Measurements from ENCODE around the gene EPB41. TPM values are rescaled to one million over a fixed set of nuclear protein-coding genes. Genes with fewer than 3 reads are reported as not detected.
A peak's percentile ranks its signal among the peaks of the same experiment; 100 is the strongest.
"Not testable (repeated sequence)": the region's sequence is repeated elsewhere in the genome, so short reads cannot be mapped to it uniquely, and the experiment has no call there.

The EPB41 gene
- total and polyA plus RNA-seq, 9 donors, result 11.2 to 56.4 (median 29.9) TPM

GRCh38 chr1:29077155-29077554, 162.8 kb downstream of the EPB41 start:
- H3K36me3 ChIP-seq, result no peaks in the 10 kb centered on the region
- H3K9me3 ChIP-seq, result no peaks in the 10 kb centered on the region
- WGBS, 3 donors, result 91 to 97% (median 93%) methylated on average over 2 of the region's 2 CpGs
- H3K27ac ChIP-seq, result no peak overlapping the region
- intact Hi-C loops (cut with DNase I), result no loop called here
- no peaks in the 10 kb centered on the region for H3K27me3 ChIP-seq
- no peaks in the 10 kb centered on the region for H3K4me1 ChIP-seq (ENCODE audit: insufficient read depth)
- H3K4me3 ChIP-seq, result no peak overlapping the region
- TF ChIP-seq, protein P1, sequence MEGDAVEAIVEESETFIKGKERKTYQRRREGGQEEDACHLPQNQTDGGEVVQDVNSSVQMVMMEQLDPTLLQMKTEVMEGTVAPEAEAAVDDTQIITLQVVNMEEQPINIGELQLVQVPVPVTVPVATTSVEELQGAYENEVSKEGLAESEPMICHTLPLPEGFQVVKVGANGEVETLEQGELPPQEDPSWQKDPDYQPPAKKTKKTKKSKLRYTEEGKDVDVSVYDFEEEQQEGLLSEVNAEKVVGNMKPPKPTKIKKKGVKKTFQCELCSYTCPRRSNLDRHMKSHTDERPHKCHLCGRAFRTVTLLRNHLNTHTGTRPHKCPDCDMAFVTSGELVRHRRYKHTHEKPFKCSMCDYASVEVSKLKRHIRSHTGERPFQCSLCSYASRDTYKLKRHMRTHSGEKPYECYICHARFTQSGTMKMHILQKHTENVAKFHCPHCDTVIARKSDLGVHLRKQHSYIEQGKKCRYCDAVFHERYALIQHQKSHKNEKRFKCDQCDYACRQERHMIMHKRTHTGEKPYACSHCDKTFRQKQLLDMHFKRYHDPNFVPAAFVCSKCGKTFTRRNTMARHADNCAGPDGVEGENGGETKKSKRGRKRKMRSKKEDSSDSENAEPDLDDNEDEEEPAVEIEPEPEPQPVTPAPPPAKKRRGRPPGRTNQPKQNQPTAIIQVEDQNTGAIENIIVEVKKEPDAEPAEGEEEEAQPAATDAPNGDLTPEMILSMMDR (IDR thresholded peaks at IDR 0.05), result no peak
- no peak for TF ChIP-seq EP300 (IDR thresholded peaks at IDR 0.05)
- TF ChIP-seq POLR2A (IDR thresholded peaks at IDR 0.05), result no peak
- no peak for DNase-seq

DNA sequence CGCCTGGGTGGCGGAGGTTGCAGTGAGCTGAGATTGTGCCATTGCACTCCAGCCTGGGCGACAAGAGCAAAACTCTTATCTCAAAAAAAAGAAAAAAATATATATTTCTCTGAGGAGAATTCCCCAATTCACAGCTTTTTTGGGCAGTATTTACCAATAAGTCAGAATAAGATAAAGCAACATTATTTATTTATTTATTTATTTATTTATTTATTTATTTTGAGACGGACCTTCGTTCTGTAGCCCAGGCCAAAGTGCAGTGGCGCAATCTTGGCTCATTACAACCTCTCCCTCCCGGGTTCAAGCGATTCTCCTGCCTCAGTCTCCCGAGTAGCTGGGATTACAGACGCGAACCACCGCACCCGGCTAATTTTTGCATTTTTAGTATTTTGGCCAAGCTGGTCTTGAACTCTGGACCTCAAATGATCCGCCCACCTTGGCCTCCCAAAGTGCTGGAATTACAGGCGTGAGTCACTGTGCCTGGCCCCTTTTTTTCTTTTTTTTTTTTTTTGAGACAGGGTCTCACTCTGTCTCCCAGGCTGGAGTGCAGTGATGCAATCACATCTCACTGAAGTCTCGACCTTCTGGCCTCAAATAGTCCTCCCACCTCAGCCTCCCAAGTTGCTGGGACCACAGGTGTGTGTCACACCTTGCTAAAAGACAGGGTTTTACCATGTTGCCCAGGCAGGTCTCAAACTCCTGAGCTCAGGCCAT, 165.7 kb downstream of the EPB41 start:
- H3K27me3 ChIP-seq; intact Hi-C loops (cut with DNase I); H3K27ac ChIP-seq; DNase-seq; H3K4me3 ChIP-seq; H3K36me3 ChIP-seq; H3K4me1 ChIP-seq (ENCODE audit: insufficient read depth); H3K9me3 ChIP-seq: not testable (repeated sequence)
- 88 to 93% (median 91%) methylated on average over 16 of the region's 16 CpGs for WGBS, 3 donors

DNA sequence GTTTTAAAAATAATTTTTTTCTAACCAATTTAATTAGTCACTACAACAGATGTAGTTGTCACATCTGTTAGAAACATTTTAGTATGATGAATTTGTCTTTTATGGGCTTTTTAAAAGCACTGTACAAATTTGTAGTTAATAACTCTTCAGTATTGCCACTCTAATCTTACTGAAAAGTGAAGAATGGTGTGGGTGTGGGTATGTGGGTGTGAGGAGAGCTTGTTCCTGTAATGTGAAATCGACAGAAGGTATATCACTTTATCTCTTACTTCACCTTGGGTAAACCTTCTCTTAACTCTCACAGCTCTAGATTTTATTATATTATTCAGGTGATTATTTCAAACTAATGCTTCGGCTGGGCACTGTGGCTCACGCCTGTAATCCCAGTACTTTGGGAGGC, 166.8 kb downstream of the EPB41 start:
- Histone ChIP-seq H3K4me3 (no peak overlapping the region), H3K4me1 (ENCODE audit: insufficient read depth) (no peaks in the 10 kb centered on the region), H3K9me3 (no peaks in the 10 kb centered on the region), H3K27me3 (no peaks in the 10 kb centered on the region), H3K27ac (no peak overlapping the region), H3K36me3 (no peaks in the 10 kb centered on the region)
- 78 to 84% (median 83%) methylated on average over 3 of the region's 3 CpGs for WGBS, 3 donors
- intact Hi-C loops (cut with DNase I), result no loop called here
- no peak for DNase-seq
- TF ChIP-seq EP300 (IDR thresholded peaks at IDR 0.05) (no peak), POLR2A (IDR thresholded peaks at IDR 0.05) (no peak)

- intact Hi-C loops (cut with DNase I), result no loop called here
- H3K27ac ChIP-seq, result no peak overlapping the region
- peak overlapping the region; percentile 24 for H3K4me3 ChIP-seq
- H3K36me3 ChIP-seq, result no peaks in the 10 kb centered on the region
- WGBS, 3 donors, result 86 to 90% (median 86%) methylated on average over 3 of the region's 3 CpGs
- H3K9me3 ChIP-seq, result no peaks in the 10 kb centered on the region
- no peak for DNase-seq
- no peaks in the 10 kb centered on the region for H3K27me3 ChIP-seq
- no peak for TF ChIP-seq POLR2A (IDR thresholded peaks at IDR 0.05)
- no peak for TF ChIP-seq EP300 (IDR thresholded peaks at IDR 0.05)
- TF ChIP-seq, protein P1 (IDR thresholded peaks at IDR 0.05), result no peak
- H3K4me1 ChIP-seq (ENCODE audit: insufficient read depth), result no peaks in the 10 kb centered on the region
Measured at GRCh38 chr1:29082519-29082918, 168.2 kb downstream of the EPB41 start.

DNA sequence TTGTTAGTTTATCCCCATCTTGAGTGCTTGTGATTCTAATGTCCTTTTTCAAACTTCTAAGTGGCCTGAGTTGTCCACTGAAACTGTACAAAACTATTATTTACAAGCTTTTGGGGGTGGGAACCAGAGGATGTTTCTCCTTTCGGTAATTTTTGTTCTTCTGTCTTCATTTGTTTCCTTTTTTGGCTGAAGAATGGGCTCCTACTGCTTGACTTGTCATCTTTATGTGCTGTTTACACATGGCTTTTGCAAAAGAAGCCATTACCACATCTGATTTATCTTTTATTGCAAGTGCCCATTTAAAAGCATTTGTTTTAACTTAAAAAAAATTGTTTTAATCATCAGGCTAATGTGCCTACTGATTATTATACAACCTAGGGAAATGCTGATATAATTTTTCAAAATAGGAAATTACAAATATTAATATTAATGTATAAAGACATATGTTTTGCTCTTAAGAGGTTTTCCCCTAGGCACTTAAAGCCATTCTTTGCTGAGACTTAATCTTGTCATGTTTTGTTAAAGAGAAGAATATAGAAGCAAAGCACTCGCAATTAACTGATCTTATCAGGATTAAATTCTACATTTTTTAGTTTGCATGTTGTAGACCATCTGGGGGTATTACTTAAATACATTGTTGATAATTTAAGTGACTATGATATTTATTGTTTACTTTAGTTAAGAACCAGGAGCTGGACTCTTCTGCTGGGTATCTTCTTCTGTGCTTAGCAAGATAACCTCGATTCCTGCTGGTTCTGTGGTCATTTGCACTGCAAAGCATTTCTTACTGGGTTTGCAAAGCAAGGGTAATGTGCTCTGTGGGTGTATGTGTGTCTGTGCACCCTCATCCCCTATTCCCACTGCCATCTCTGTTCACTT, 169.2 kb downstream of the EPB41 start:
- intact Hi-C loops (cut with DNase I), result no loop called here
- WGBS, 3 donors, result 35 to 40% (median 39%) methylated on average over 3 of the region's 3 CpGs
- H3K4me1 ChIP-seq (ENCODE audit: insufficient read depth), result no peaks in the 10 kb centered on the region
- DNase-seq, result no peak
- no peaks in the 10 kb centered on the region for H3K36me3 ChIP-seq
- H3K27me3 ChIP-seq, result no peaks in the 10 kb centered on the region
- H3K27ac ChIP-seq, result no peak overlapping the region
- no peaks in the 10 kb centered on the region for H3K9me3 ChIP-seq
- peak overlapping the region; percentile 24 for H3K4me3 ChIP-seq
- TF ChIP-seq, protein P1 (IDR thresholded peaks at IDR 0.05), result no peak
- TF ChIP-seq POLR2A (IDR thresholded peaks at IDR 0.05), result no peak
- TF ChIP-seq EP300 (IDR thresholded peaks at IDR 0.05), result no peak

Measured in ovary (tissue), 9 donors.